Measurements from ENCODE around the gene SLC22A1. TPM values are rescaled to one million over a fixed set of nuclear protein-coding genes. Genes with fewer than 3 reads are reported as not detected.

Gene SLC22A1
- total and polyA plus RNA-seq, 2 of the 8 experiments (the other 6 are each of a cell fraction or from before 2014, with no cell fraction given), result 0.12 to 0.45 TPM

DNA sequence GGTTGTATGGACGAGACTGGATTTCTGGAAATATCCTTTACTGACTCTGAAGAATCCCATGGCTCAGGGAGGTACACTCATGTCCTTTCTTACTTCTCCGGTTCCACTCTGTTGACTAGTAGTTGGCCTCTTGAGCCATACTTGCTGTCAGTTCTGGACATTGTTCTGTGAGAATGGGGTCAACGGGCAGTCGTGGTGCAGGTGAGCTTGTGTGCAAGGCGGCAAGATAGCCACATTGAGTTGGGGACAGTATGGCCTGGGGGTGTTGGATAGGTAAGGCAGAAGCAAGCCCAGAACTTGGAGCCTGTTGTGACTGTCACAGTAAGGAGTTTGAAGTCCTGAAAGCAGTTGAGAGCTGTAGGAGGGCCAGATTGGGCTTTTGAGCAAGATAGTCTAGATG lies 13.5 kb upstream of the SLC22A1 start:
- Histone ChIP-seq H2BK20ac (ENCODE audit: low read length) (no peak overlapping the region), H3K14ac (ENCODE audit: insufficient read length) (no peak overlapping the region), H4K5ac (ENCODE audit: insufficient read length, low read depth, low read length) (no peak overlapping the region), H2AFZ (ENCODE audit: low read length) (no peak overlapping the region), H2AK5ac (ENCODE audit: low read depth, low read length) (no peak overlapping the region), H2BK12ac (ENCODE audit: low read depth, low read length) (no peak overlapping the region), H4K20me1 (replicated peaks in 1 of 2; ENCODE audit: control insufficient read depth in 1 of 2, insufficient read depth in 2 of 2, low read length in 2 of 2) (peaks cover 0 to 5% of the 10 kb centered on the region in 2 experiments), H3K36me3 (ENCODE audit: control insufficient read depth in 2 of 4, insufficient read depth in 4 of 4, low read length in 3 of 4) (peaks cover 9 to 22% (median 19%) of the 10 kb centered on the region in 4 experiments), H3K9ac (replicated peaks in 1 of 4; ENCODE audit: extremely low read depth in 1 of 4, low read depth in 3 of 4, low read length in 3 of 4) (no peak overlapping the region), H3K18ac (ENCODE audit: extremely low read depth, low read length) (no peak overlapping the region), H3K27ac (ENCODE audit: low read depth, low read length) (no peak overlapping the region), H4K91ac (replicated peaks; ENCODE audit: insufficient read length, low read length) (no peak overlapping the region), H3K4me1 (replicated peaks in 1 of 4; ENCODE audit: control insufficient read depth in 3 of 4, insufficient read depth in 4 of 4, low read length in 3 of 4) (peaks cover 0 to 7% (median 1%) of the 10 kb centered on the region in 4 experiments; a peak in 1 of 7 replicates), H3K79me2 (ENCODE audit: control insufficient read depth in 1 of 2, insufficient read depth in 2 of 2, low read length in 2 of 2) (no peaks in the 10 kb centered on the region), H4K8ac (ENCODE audit: extremely low read depth, insufficient read depth, low read length) (no peak overlapping the region), H3K4me3 (ENCODE audit: extremely low read depth in 1 of 4, insufficient read depth in 2 of 4, low read depth in 3 of 4, low read length in 4 of 4) (no peak overlapping the region), H3K23ac (ENCODE audit: insufficient read length) (no peak overlapping the region), H3K23me2 (ENCODE audit: low read depth, low read length) (no peaks in the 10 kb centered on the region), H3K4ac (replicated peaks; ENCODE audit: insufficient read length, low read depth, low read length) (no peak overlapping the region), H3K9me3 (ENCODE audit: insufficient read depth in 2 of 2, low read depth in 1 of 2, low read length in 1 of 2) (no peaks in the 10 kb centered on the region), H3K4me2 (ENCODE audit: insufficient read depth in 1 of 2, low read depth in 2 of 2, low read length in 2 of 2) (no peak overlapping the region), H2BK5ac (ENCODE audit: low read depth, low read length) (no peak overlapping the region), H3K79me1 (ENCODE audit: low read depth, low read length) (no peaks in the 10 kb centered on the region; the same call in 1 of the 2 replicates), H3K27me3 (replicated peaks in 1 of 4; ENCODE audit: control insufficient read depth in 3 of 4, extremely low read depth in 1 of 4, insufficient read depth in 3 of 4, low read length in 3 of 4) (no peaks in the 10 kb centered on the region), H2BK15ac (ENCODE audit: low read length) (no peak overlapping the region), H2BK120ac (replicated peaks; ENCODE audit: low read depth, low read length) (no peak overlapping the region), H3K56ac (replicated peaks; ENCODE audit: insufficient read length, low read depth, low read length) (no peak overlapping the region)
- TF ChIP-seq, protein P1, sequence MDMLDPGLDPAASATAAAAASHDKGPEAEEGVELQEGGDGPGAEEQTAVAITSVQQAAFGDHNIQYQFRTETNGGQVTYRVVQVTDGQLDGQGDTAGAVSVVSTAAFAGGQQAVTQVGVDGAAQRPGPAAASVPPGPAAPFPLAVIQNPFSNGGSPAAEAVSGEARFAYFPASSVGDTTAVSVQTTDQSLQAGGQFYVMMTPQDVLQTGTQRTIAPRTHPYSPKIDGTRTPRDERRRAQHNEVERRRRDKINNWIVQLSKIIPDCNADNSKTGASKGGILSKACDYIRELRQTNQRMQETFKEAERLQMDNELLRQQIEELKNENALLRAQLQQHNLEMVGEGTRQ (IDR thresholded peaks at IDR 0.05; ENCODE audit: low read length), result no peak
- TF ChIP-seq RBBP5 (IDR thresholded peaks at IDR 0.05; ENCODE audit: borderline replicate concordance, low read depth, low read length), result no peak
- no peak for TF ChIP-seq TEAD4 (IDR thresholded peaks at IDR 0.05; ENCODE audit: low read depth, low read length)
- TF ChIP-seq, protein P2, sequence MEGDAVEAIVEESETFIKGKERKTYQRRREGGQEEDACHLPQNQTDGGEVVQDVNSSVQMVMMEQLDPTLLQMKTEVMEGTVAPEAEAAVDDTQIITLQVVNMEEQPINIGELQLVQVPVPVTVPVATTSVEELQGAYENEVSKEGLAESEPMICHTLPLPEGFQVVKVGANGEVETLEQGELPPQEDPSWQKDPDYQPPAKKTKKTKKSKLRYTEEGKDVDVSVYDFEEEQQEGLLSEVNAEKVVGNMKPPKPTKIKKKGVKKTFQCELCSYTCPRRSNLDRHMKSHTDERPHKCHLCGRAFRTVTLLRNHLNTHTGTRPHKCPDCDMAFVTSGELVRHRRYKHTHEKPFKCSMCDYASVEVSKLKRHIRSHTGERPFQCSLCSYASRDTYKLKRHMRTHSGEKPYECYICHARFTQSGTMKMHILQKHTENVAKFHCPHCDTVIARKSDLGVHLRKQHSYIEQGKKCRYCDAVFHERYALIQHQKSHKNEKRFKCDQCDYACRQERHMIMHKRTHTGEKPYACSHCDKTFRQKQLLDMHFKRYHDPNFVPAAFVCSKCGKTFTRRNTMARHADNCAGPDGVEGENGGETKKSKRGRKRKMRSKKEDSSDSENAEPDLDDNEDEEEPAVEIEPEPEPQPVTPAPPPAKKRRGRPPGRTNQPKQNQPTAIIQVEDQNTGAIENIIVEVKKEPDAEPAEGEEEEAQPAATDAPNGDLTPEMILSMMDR (IDR thresholded peaks at IDR 0.05; ENCODE audit: control extremely low read depth in 1 of 3, insufficient read depth in 1 of 3, low read depth in 1 of 3, low read length in 3 of 3), result no peak
- no peak for TF ChIP-seq SUZ12 (IDR thresholded peaks at IDR 0.05; ENCODE audit: low read length)
- TF ChIP-seq CBX8 (IDR thresholded peaks at IDR 0.05; ENCODE audit: borderline replicate concordance, low read depth, low read length), result no peak
- FAIRE-seq, result no peak
- DNase-seq (ENCODE audit: low read depth in 1 of 2, low spot score in 2 of 2), result no peak
- 88% methylated on average over 5 of the region's 5 CpGs; no CpG with 5 or more reads in 1 of the 2 experiments for WGBS, 2 experiments (ENCODE audit: extremely low coverage in 1 of 2, insufficient coverage in 1 of 2, insufficient read length in 1 of 2, insufficient replicate concordance in 2 of 2, low coverage in 1 of 2, low lambda C conversion rate in 2 of 2, missing lambda C conversion rate in 1 of 2)
- ChIA-PET CTCF (ENCODE audit: partially characterized antibody) (interaction anchor here (1.5 to 1.6 kb wide), 2 partner anchors 28 to 341 kb away, joined by 3 to 4 read pairs; no protein-coding TSS in a partner anchor), POLR2A (ENCODE audit: partially characterized antibody) (no interaction called here)
